Activated naive CD4-positive, alpha-beta T cell treated with anti-CD3 and anti-CD28 coated beads, Interleukin-2, amount 50 U/mL, for 24 hours (primary cell): Measurements from ENCODE around the gene PRC1.

ENCODE experiments used
- H3K27ac Mint-ChIP-seq: one replicate; pipeline ENCODE4 v1.8.0; 2021; ENCODE audit warnings: mild to moderate bottlenecking, mixed read lengths
- H3K27me3 Mint-ChIP-seq: one replicate; pipeline ENCODE4 v1.8.0; 2021; ENCODE audit warnings: mixed read lengths
- H3K36me3 Mint-ChIP-seq: one replicate; pipeline ENCODE4 v1.8.0; 2021; ENCODE audit warnings: mixed read lengths
- H3K4me1 Mint-ChIP-seq: one replicate; pipeline ENCODE4 v1.8.0; 2021; ENCODE audit warnings: mixed read lengths
- H3K4me3 Mint-ChIP-seq: one replicate; pipeline ENCODE4 v1.8.0; 2021; ENCODE audit warnings: mild to moderate bottlenecking, mixed read lengths
- H3K9me3 Mint-ChIP-seq: one replicate; pipeline ENCODE4 v1.8.0; 2021; ENCODE audit warnings: mixed read lengths

PRC1 gene

GRCh38 chr15:91001209-91001608 is 6.9 kb upstream of the PRC1 start:
- no peaks in the 10 kb centered on the region for H3K27me3 Mint-ChIP-seq
- no peaks in the 10 kb centered on the region for H3K9me3 Mint-ChIP-seq
- peaks cover 4% of the 10 kb centered on the region for H3K36me3 Mint-ChIP-seq
- H3K4me1 Mint-ChIP-seq: no peaks in the 10 kb centered on the region
- H3K27ac Mint-ChIP-seq: no peak overlapping the region
- H3K4me3 Mint-ChIP-seq: no peak overlapping the region

GRCh38 chr15:90998737-90999136 is 4.4 kb upstream of the PRC1 start:
- H3K36me3 Mint-ChIP-seq: peaks cover 4% of the 10 kb centered on the region
- H3K4me1 Mint-ChIP-seq: peaks cover 12% of the 10 kb centered on the region
- H3K27ac Mint-ChIP-seq: no peak overlapping the region
- H3K4me3 Mint-ChIP-seq: no peak overlapping the region
- H3K9me3 Mint-ChIP-seq: no peaks in the 10 kb centered on the region
- no peaks in the 10 kb centered on the region for H3K27me3 Mint-ChIP-seq

GRCh38 chr15:90994059-90994416 is 297 bp downstream of the PRC1 start:
- Mint-ChIP-seq H3K9me3 (no peaks in the 10 kb centered on the region), H3K27ac (peak overlapping the region; percentile 97), H3K36me3 (peaks cover 3% of the 10 kb centered on the region), H3K4me3 (peak overlapping the region; percentile 100), H3K4me1 (peaks cover 15% of the 10 kb centered on the region), H3K27me3 (no peaks in the 10 kb centered on the region)

GRCh38 chr15:90991587-90992285 is 2.6 kb downstream of the PRC1 start:
- no peak overlapping the region for H3K4me3 Mint-ChIP-seq
- H3K27ac Mint-ChIP-seq: peak overlapping the region; percentile 16
- H3K9me3 Mint-ChIP-seq: no peaks in the 10 kb centered on the region
- no peaks in the 10 kb centered on the region for H3K27me3 Mint-ChIP-seq
- peaks cover 20% of the 10 kb centered on the region for H3K4me1 Mint-ChIP-seq
- no peaks in the 10 kb centered on the region for H3K36me3 Mint-ChIP-seq

GRCh38 chr15:90990446-90990845 is 3.9 kb downstream of the PRC1 start:
- peaks cover 18% of the 10 kb centered on the region for H3K4me1 Mint-ChIP-seq
- H3K36me3 Mint-ChIP-seq: no peaks in the 10 kb centered on the region
- H3K4me3 Mint-ChIP-seq: no peak overlapping the region
- no peaks in the 10 kb centered on the region for H3K9me3 Mint-ChIP-seq
- H3K27me3 Mint-ChIP-seq: no peaks in the 10 kb centered on the region
- no peak overlapping the region for H3K27ac Mint-ChIP-seq

GRCh38 chr15:90989040-90989768 is 5.1 kb downstream of the PRC1 start:
- Mint-ChIP-seq H3K4me3 (no peak overlapping the region), H3K4me1 (peaks cover 9% of the 10 kb centered on the region), H3K9me3 (no peaks in the 10 kb centered on the region), H3K27ac (no peak overlapping the region), H3K36me3 (no peaks in the 10 kb centered on the region), H3K27me3 (no peaks in the 10 kb centered on the region)

GRCh38 chr15:90988296-90988695 is 6.0 kb downstream of the PRC1 start:
- Mint-ChIP-seq H3K9me3 (no peaks in the 10 kb centered on the region), H3K4me1 (peaks cover 5% of the 10 kb centered on the region), H3K36me3 (no peaks in the 10 kb centered on the region), H3K27ac (no peak overlapping the region), H3K27me3 (no peaks in the 10 kb centered on the region), H3K4me3 (no peak overlapping the region)

- no peak overlapping the region for H3K4me3 Mint-ChIP-seq
- H3K4me1 Mint-ChIP-seq: peaks cover 5% of the 10 kb centered on the region
- no peaks in the 10 kb centered on the region for H3K9me3 Mint-ChIP-seq
- H3K27ac Mint-ChIP-seq: no peak overlapping the region
- no peaks in the 10 kb centered on the region for H3K27me3 Mint-ChIP-seq
- H3K36me3 Mint-ChIP-seq: no peaks in the 10 kb centered on the region
Observed at GRCh38 chr15:90987561-90988141, 6.7 kb downstream of the PRC1 start.

- Mint-ChIP-seq H3K36me3 (no peaks in the 10 kb centered on the region), H3K27me3 (no peaks in the 10 kb centered on the region), H3K27ac (no peak overlapping the region), H3K4me3 (no peak overlapping the region), H3K4me1 (peaks cover 5% of the 10 kb centered on the region), H3K9me3 (no peaks in the 10 kb centered on the region)
Observed at GRCh38 chr15:90986790-90987507, 7.4 kb downstream of the PRC1 start.

GRCh38 chr15:90982135-90982534 is 12.2 kb downstream of the PRC1 start:
- H3K27me3 Mint-ChIP-seq: no peaks in the 10 kb centered on the region
- H3K4me1 Mint-ChIP-seq: no peaks in the 10 kb centered on the region
- H3K9me3 Mint-ChIP-seq: no peaks in the 10 kb centered on the region
- H3K27ac Mint-ChIP-seq: no peak overlapping the region
- no peak overlapping the region for H3K4me3 Mint-ChIP-seq
- H3K36me3 Mint-ChIP-seq: peaks cover 2% of the 10 kb centered on the region

GRCh38 chr15:90981681-90982080 is 12.7 kb downstream of the PRC1 start:
- H3K4me3 Mint-ChIP-seq: no peak overlapping the region
- no peaks in the 10 kb centered on the region for H3K27me3 Mint-ChIP-seq
- no peaks in the 10 kb centered on the region for H3K4me1 Mint-ChIP-seq
- H3K36me3 Mint-ChIP-seq: peaks cover 2% of the 10 kb centered on the region
- H3K9me3 Mint-ChIP-seq: no peaks in the 10 kb centered on the region
- H3K27ac Mint-ChIP-seq: no peak overlapping the region

- H3K36me3 Mint-ChIP-seq: peaks cover 2% of the 10 kb centered on the region
- H3K27ac Mint-ChIP-seq: no peak overlapping the region
- H3K27me3 Mint-ChIP-seq: no peaks in the 10 kb centered on the region
- H3K4me1 Mint-ChIP-seq: no peaks in the 10 kb centered on the region
- no peaks in the 10 kb centered on the region for H3K9me3 Mint-ChIP-seq
- no peak overlapping the region for H3K4me3 Mint-ChIP-seq
Observed at GRCh38 chr15:90979582-90979981, 14.8 kb downstream of the PRC1 start.

- Mint-ChIP-seq H3K4me3 (no peak overlapping the region), H3K4me1 (no peaks in the 10 kb centered on the region), H3K36me3 (peaks cover 7% of the 10 kb centered on the region), H3K9me3 (no peaks in the 10 kb centered on the region), H3K27me3 (no peaks in the 10 kb centered on the region), H3K27ac (no peak overlapping the region)
Observed at GRCh38 chr15:90974216-90974615, 20.1 kb downstream of the PRC1 start.

- no peaks in the 10 kb centered on the region for H3K4me1 Mint-ChIP-seq
- no peak overlapping the region for H3K27ac Mint-ChIP-seq
- H3K4me3 Mint-ChIP-seq: no peak overlapping the region
- no peaks in the 10 kb centered on the region for H3K27me3 Mint-ChIP-seq
- peaks cover 5% of the 10 kb centered on the region for H3K36me3 Mint-ChIP-seq
- no peaks in the 10 kb centered on the region for H3K9me3 Mint-ChIP-seq
Observed at GRCh38 chr15:90972133-90972532, 22.2 kb downstream of the PRC1 start.

- Mint-ChIP-seq H3K27me3 (no peaks in the 10 kb centered on the region), H3K9me3 (no peaks in the 10 kb centered on the region), H3K36me3 (peaks cover 5% of the 10 kb centered on the region), H3K27ac (no peak overlapping the region), H3K4me1 (no peaks in the 10 kb centered on the region), H3K4me3 (no peak overlapping the region)
Observed at GRCh38 chr15:90970274-90970673, 24.1 kb downstream of the PRC1 start.

GRCh38 chr15:90968434-90968833 is 25.9 kb downstream of the PRC1 start:
- Mint-ChIP-seq H3K27me3 (no peaks in the 10 kb centered on the region), H3K36me3 (no peaks in the 10 kb centered on the region), H3K4me1 (no peaks in the 10 kb centered on the region), H3K4me3 (no peak overlapping the region), H3K9me3 (no peaks in the 10 kb centered on the region), H3K27ac (no peak overlapping the region)
